Choroid plexus epithelial cell (primary cell): ENCODE results near the gene VN1R2.
A peak's percentile ranks its signal among the peaks of the same experiment; 100 is the strongest.
"Not testable (repeated sequence)": the region's sequence is repeated elsewhere in the genome, so short reads cannot be mapped to it uniquely, and the experiment has no call there.

Experiments used
- DNase-seq: peaks from one replicate; pipeline ENCODE4 v3.0.0-alpha.2; 2010; ENCODE audit warnings: low read depth
- H3K4me3 ChIP-seq: 2 replicates; pipeline ENCODE4 v1.5.1; 2011; ENCODE audit warnings: low read depth, mild to moderate bottlenecking, control low read depth, low read length, moderate library complexity
- TF ChIP-seq, protein P1 (sequence below): conservative IDR thresholded peaks from 2 replicates; pipeline ENCODE4 v1.5.1; 2011; ENCODE audit warnings: low read depth, mild to moderate bottlenecking, control low read depth, inconsistent platforms, low read length, moderate library complexity

Gene VN1R2

DNA sequence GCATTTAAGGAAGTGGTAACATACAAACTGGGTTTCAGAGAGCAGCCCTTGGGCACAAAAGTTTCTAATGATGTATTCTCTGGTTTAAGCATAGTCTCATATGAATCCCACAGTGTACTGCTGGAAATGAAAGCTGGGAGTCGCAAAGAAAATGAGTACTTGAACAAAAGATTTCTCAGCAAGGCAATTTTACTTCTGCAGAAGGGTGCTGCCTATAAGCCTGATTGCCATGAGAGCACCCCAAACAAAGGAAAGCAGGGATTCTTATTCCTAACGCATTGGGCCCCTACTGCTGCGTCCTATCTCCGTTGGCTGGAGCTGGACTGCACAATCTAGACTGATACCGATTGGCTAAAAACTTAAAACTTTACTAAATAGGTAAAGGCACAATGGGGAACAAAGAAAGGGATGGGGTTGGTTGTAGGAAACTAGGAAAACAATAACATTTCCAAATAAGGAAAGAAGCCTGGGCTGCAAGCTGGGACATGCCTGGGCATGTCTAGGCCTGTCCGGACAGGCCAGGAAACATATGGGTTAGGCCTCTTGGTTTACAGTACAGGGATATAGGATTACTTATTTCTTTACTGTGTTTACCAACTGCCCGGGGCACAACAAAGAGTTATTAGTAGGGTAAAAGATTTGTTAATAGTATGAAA lies 36.8 kb downstream of the VN1R2 start:
- no peak for DNase-seq
- no peak overlapping the region for H3K4me3 ChIP-seq
- TF ChIP-seq, protein P1, sequence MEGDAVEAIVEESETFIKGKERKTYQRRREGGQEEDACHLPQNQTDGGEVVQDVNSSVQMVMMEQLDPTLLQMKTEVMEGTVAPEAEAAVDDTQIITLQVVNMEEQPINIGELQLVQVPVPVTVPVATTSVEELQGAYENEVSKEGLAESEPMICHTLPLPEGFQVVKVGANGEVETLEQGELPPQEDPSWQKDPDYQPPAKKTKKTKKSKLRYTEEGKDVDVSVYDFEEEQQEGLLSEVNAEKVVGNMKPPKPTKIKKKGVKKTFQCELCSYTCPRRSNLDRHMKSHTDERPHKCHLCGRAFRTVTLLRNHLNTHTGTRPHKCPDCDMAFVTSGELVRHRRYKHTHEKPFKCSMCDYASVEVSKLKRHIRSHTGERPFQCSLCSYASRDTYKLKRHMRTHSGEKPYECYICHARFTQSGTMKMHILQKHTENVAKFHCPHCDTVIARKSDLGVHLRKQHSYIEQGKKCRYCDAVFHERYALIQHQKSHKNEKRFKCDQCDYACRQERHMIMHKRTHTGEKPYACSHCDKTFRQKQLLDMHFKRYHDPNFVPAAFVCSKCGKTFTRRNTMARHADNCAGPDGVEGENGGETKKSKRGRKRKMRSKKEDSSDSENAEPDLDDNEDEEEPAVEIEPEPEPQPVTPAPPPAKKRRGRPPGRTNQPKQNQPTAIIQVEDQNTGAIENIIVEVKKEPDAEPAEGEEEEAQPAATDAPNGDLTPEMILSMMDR = no peak

DNA sequence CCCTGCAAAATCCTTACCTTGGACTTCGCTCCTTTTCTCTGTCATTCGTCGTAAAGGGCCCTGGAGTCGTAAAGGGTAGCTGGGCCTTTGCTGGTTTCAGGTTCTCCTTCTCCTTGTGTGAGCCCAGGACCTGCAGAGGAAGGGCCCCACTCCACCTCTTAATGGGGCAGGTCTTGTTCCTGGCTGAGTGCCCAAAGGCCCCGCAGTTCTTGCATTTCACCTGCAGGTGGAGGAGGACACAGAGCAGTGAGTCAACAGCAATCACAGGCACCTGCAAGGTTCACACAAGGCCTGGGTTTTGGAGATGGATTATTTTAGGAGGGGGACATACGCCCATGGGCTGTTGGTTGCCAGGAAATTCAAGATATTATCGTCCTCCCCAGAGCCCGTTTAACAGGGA lies 43.2 kb downstream of the VN1R2 start:
- not testable (repeated sequence) for DNase-seq, H3K4me3 ChIP-seq

DNA sequence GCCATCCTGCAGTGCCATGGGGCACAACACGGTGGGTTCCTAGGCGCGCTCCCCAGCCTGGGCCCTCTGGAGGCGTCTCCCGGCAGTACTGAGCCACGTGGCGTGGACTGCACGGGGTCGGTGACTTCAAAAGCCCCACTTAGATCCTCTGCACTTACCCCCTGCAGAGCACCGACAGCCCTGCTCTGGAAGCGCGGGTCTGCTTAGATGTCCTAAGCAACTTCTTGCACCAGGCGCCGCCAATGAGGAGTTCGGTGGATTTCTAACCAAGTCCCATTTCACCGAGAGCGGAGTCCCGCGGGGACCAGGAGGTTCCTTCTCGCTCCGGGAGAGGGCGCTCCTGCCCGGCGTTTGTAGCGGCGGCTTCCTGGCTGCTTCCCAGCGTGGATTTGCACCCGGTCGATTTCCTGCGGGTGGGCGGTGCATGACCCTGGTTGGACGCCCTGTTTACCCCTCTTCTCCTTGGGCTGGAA lies 50.3 kb downstream of the VN1R2 start:
- TF ChIP-seq, protein P1 = peak; percentile 63
- H3K4me3 ChIP-seq = no peak overlapping the region
- peak; percentile 37 for DNase-seq
